DOHH2 (cell line): ENCODE measurements around the gene SPATA25.
"Not testable (repeated sequence)": the region's sequence is repeated elsewhere in the genome, so short reads cannot be mapped to it uniquely, and the experiment has no call there.

Experiments used
- EZH2phosphoT487 ChIP-seq: fragments of 200-600 bp; sonication (generic); IDR thresholded peaks from 2 replicates; pipeline ENCODE4 v1.6.1; 2017; ENCODE audit warnings: borderline replicate concordance, mild to moderate bottlenecking, antibody characterized with exemption, low read length, moderate library complexity, mixed read lengths
- TF ChIP-seq, protein P1 (sequence below): fragments of 200-600 bp; sonication (generic); IDR thresholded peaks from one replicate; pipeline ENCODE4 v1.5.1; 2014; ENCODE audit warnings: antibody characterized with exemption, mild to moderate bottlenecking, low read depth, low read length; ENCODE audit not compliant: poor library complexity, severe bottlenecking

DNA sequence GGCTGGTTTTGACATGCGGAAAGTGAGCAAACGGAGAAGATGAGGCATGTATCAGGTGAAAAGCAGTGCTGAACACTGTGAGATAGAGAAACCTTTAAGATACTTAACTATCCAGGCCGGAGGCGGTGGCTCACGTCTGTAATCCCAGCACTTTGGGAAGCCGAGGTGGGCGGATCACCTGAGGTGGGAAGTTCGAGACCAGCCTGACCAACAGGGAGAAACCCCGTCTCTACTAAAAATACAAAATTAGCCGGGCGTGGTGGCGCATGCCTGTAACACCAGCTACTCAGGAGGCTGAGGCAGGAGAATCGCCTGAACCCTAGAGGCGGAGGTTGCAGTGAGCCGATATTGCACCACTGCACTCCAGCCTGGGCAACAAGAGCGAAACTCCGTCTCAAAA is 44.3 kb upstream of the SPATA25 start:
- TF ChIP-seq, protein P1, sequence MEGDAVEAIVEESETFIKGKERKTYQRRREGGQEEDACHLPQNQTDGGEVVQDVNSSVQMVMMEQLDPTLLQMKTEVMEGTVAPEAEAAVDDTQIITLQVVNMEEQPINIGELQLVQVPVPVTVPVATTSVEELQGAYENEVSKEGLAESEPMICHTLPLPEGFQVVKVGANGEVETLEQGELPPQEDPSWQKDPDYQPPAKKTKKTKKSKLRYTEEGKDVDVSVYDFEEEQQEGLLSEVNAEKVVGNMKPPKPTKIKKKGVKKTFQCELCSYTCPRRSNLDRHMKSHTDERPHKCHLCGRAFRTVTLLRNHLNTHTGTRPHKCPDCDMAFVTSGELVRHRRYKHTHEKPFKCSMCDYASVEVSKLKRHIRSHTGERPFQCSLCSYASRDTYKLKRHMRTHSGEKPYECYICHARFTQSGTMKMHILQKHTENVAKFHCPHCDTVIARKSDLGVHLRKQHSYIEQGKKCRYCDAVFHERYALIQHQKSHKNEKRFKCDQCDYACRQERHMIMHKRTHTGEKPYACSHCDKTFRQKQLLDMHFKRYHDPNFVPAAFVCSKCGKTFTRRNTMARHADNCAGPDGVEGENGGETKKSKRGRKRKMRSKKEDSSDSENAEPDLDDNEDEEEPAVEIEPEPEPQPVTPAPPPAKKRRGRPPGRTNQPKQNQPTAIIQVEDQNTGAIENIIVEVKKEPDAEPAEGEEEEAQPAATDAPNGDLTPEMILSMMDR, result not testable (repeated sequence)
- not testable (repeated sequence) for TF ChIP-seq EZH2phosphoT487
